H9 (cell line): ENCODE results near the gene S100A7A. TPM values are rescaled to one million over a fixed set of nuclear protein-coding genes. Genes with fewer than 3 reads are reported as not detected.

Source experiments
- DNase-seq: peaks from one replicate; pipeline ENCODE4 v3.0.0-alpha.2; 2017
- H2AFZ ChIP-seq: one replicate; pipeline ENCODE4 v1.6.1; 2013; ENCODE audit warnings: mild to moderate bottlenecking, low read length, control low read depth, moderate library complexity
- H2AK5ac ChIP-seq: 2 replicates; pipeline ENCODE4 v1.6.1; 2013; ENCODE audit warnings: low read length, control low read depth, mixed read lengths; ENCODE audit not compliant: insufficient read length
- H2BK120ac ChIP-seq: one replicate; pipeline ENCODE4 v1.6.1; 2013; ENCODE audit warnings: low read depth, mild to moderate bottlenecking, low read length, control low read depth, inconsistent platforms; ENCODE audit not compliant: poor library complexity, severe bottlenecking
- H2BK12ac ChIP-seq: 2 replicates; pipeline ENCODE4 v1.6.1; 2013; ENCODE audit warnings: low read length, control low read depth, mixed read lengths, low read depth; ENCODE audit not compliant: insufficient read length
- H2BK15ac ChIP-seq: 2 replicates; pipeline ENCODE4 v1.6.1; 2013; ENCODE audit warnings: low read depth, low read length, control low read depth
- H2BK20ac ChIP-seq: one replicate; pipeline ENCODE4 v1.6.1; 2013; ENCODE audit warnings: low read depth, mild to moderate bottlenecking, low read length, control low read depth, inconsistent platforms; ENCODE audit not compliant: poor library complexity, severe bottlenecking
- H2BK5ac ChIP-seq: 2 replicates; pipeline ENCODE4 v1.6.1; 2013; ENCODE audit warnings: low read length, control low read depth, mixed read lengths; ENCODE audit not compliant: insufficient read length
- H3K14ac ChIP-seq: 2 replicates; pipeline ENCODE4 v1.6.1; 2013; ENCODE audit warnings: low read length, control low read depth; ENCODE audit not compliant: insufficient read depth
- H3K18ac ChIP-seq: 2 replicates; pipeline ENCODE4 v1.6.1; 2013; ENCODE audit warnings: low read depth, mild to moderate bottlenecking, mixed read lengths, low read length, control low read depth; ENCODE audit not compliant: insufficient read length
- H3K23ac ChIP-seq: 2 replicates; pipeline ENCODE4 v1.6.1; 2013; ENCODE audit warnings: low read length, control low read depth, mixed read lengths, low read depth; ENCODE audit not compliant: insufficient read length
- H3K23me2 ChIP-seq: 2 replicates; pipeline ENCODE4 v1.6.1; 2013; ENCODE audit warnings: low read depth, mild to moderate bottlenecking, mixed read lengths, low read length, control low read depth; ENCODE audit not compliant: insufficient read length, poor library complexity, severe bottlenecking
- H3K27ac ChIP-seq: 2 replicates; pipeline ENCODE4 v1.5.1; 2013; ENCODE audit warnings: low read length, control low read depth, mixed read lengths, low read depth; ENCODE audit not compliant: insufficient read length
- H3K27me3 ChIP-seq: 2 replicates; pipeline ENCODE4 v1.6.1; 2013; ENCODE audit warnings: low read length, control low read depth, inconsistent platforms; ENCODE audit not compliant: insufficient read depth
- H3K4ac ChIP-seq: 2 replicates; pipeline ENCODE4 v1.6.1; 2013; ENCODE audit warnings: low read depth, mild to moderate bottlenecking, control low read depth, inconsistent platforms, low read length, moderate library complexity
- H3K4me1 ChIP-seq: 2 replicates; pipeline ENCODE4 v1.6.1; 2013; ENCODE audit warnings: low read length, control low read depth, inconsistent platforms; ENCODE audit not compliant: insufficient read depth
- H3K4me2 ChIP-seq: 2 replicates; pipeline ENCODE4 v1.6.1; 2013; ENCODE audit warnings: low read length, control low read depth, mixed read lengths; ENCODE audit not compliant: insufficient read length, insufficient read depth
- H3K56ac ChIP-seq: 2 replicates; pipeline ENCODE4 v1.6.1; 2013; ENCODE audit warnings: low read depth, mild to moderate bottlenecking, mixed read lengths, low read length, control low read depth; ENCODE audit not compliant: insufficient read length
- H3K79me1 ChIP-seq: 2 replicates; pipeline ENCODE4 v1.6.1; 2013; ENCODE audit warnings: low read depth, mild to moderate bottlenecking, moderate library complexity, low read length, control low read depth, inconsistent platforms; ENCODE audit not compliant: insufficient read depth, poor library complexity, severe bottlenecking
- H3K79me2 ChIP-seq: 2 replicates; pipeline ENCODE4 v1.6.1; 2013; ENCODE audit warnings: low read length, control low read depth, inconsistent platforms; ENCODE audit not compliant: insufficient read depth
- H3K9ac ChIP-seq: 2 replicates; pipeline ENCODE4 v1.6.1; 2013; ENCODE audit warnings: low read length, control low read depth, mixed read lengths; ENCODE audit not compliant: insufficient read length; ENCODE audit errors: extremely low read depth
- H3K9me3 ChIP-seq: one replicate; pipeline ENCODE4 v1.6.1; 2013; ENCODE audit warnings: low read depth, low read length, inconsistent platforms; ENCODE audit not compliant: control insufficient read depth
- H3T11ph ChIP-seq: one replicate; pipeline ENCODE4 v1.6.1; 2013; ENCODE audit warnings: mild to moderate bottlenecking, low read length, control low read depth, inconsistent platforms
- H4K20me1 ChIP-seq: one replicate; pipeline ENCODE4 v1.6.1; 2013; ENCODE audit not compliant: control insufficient read depth, insufficient read length, insufficient read depth
- H4K5ac ChIP-seq: 2 replicates; pipeline ENCODE4 v1.6.1; 2013; ENCODE audit warnings: low read depth, mild to moderate bottlenecking, mixed read lengths, low read length, control low read depth; ENCODE audit not compliant: insufficient read length
- H4K8ac ChIP-seq: replicated peaks from 2 replicates; pipeline ENCODE4 v1.6.1; 2013; ENCODE audit warnings: low read length, control low read depth, mixed read lengths, low read depth; ENCODE audit not compliant: insufficient read length
- H4K91ac ChIP-seq: 2 replicates; pipeline ENCODE4 v1.6.1; 2013; ENCODE audit warnings: low read depth, mild to moderate bottlenecking, moderate library complexity, mixed read lengths, low read length, control low read depth; ENCODE audit not compliant: insufficient read length
- H3K27ac Mint-ChIP-seq, 3 experiments: 2 replicates in 2 of 3; 3 replicates in 1 of 3; pipeline ENCODE4 v1.8.0; 2020 to 2021; ENCODE audit warnings: mixed read lengths in 3 of 3, mild to moderate bottlenecking in 1 of 3, moderate library complexity in 1 of 3
- H3K27me3 Mint-ChIP-seq: 2 replicates; pipeline ENCODE4 v1.8.0; 2021; ENCODE audit warnings: low read depth, mild to moderate bottlenecking, moderate library complexity, mixed read lengths
- H3K36me3 Mint-ChIP-seq, 3 experiments: 2 replicates in 2 of 3; 3 replicates in 1 of 3; pipeline ENCODE4 v1.8.0; 2020 to 2021; ENCODE audit warnings: low read depth in 3 of 3, mixed read lengths in 3 of 3; ENCODE audit not compliant: insufficient read depth in 1 of 3
- H3K4me1 Mint-ChIP-seq, 2 experiments: 2 replicates each; pipeline ENCODE4 v1.8.0; 2020; ENCODE audit warnings: mixed read lengths in 2 of 2
- H3K4me3 Mint-ChIP-seq, 2 experiments: 2 replicates in 1 of 2; 3 replicates in 1 of 2; pipeline ENCODE4 v1.8.0; 2020 to 2021; ENCODE audit warnings: mild to moderate bottlenecking in 2 of 2, mixed read lengths in 2 of 2, moderate library complexity in 1 of 2
- H3K9me3 Mint-ChIP-seq, 2 experiments: 2 replicates in 1 of 2; 3 replicates in 1 of 2; pipeline ENCODE4 v1.8.0; 2020; ENCODE audit warnings: mild to moderate bottlenecking in 2 of 2, mixed read lengths in 2 of 2, moderate library complexity in 1 of 2
- WGBS: extraction: QIAGEN DNeasy Blood & Tissue Kit; methylation state at CpG from one replicate; pipeline ENCODE4 v1.1.7; 2013; ENCODE audit warnings: missing lambda C conversion rate, low lambda C conversion rate, mixed read lengths; ENCODE audit not compliant: insufficient read length; ENCODE audit errors: extremely low coverage; 5-methylcytosine and 5-hydroxymethylcytosine counted together
- total RNA-seq: library from RNA; stranded (reverse); gene quantifications from 2 replicates; pipeline ENCODE4 v1.2.1, GENCODE V29; 2021
- TF ChIP-seq, protein P1 (sequence below): fragments of 200-600 bp; sonication (generic); conservative IDR thresholded peaks from 3 replicates; pipeline ENCODE4 v1.8.0; 2021; ENCODE audit warnings: antibody characterized with exemption, mild to moderate bottlenecking

The S100A7A gene
- total RNA-seq, 1 experiment from 2014 or later, result not detected

GRCh38 chr1:153367090-153367489 lies 49.2 kb upstream of the S100A7A start:
- H3K4me2 ChIP-seq, result no peak overlapping the region
- H3K23ac ChIP-seq, result no peak overlapping the region
- H3K4ac ChIP-seq, result no peak overlapping the region
- no peak overlapping the region for H2BK20ac ChIP-seq
- no peak overlapping the region for H2BK12ac ChIP-seq
- no peaks in the 10 kb centered on the region for H3K79me2 ChIP-seq
- H2AK5ac ChIP-seq, result no peak overlapping the region
- no peak overlapping the region for H4K8ac ChIP-seq
- Mint-ChIP-seq H3K4me3 (no peak overlapping the region), H3K4me1 (no peaks in the 10 kb centered on the region), H3K27me3 (peaks cover 4% of the 10 kb centered on the region), H3K9me3 (peaks cover 0 to 10% of the 10 kb centered on the region in 2 experiments; a peak in 1 of 5 replicates), H3K27ac (no peak overlapping the region), H3K36me3 (no peaks in the 10 kb centered on the region)
- no peak overlapping the region for H2BK5ac ChIP-seq
- no peak overlapping the region for H3K27ac ChIP-seq
- no peak overlapping the region for H3K9ac ChIP-seq
- no peaks in the 10 kb centered on the region for H3K23me2 ChIP-seq
- H3K56ac ChIP-seq, result no peak overlapping the region
- H2BK15ac ChIP-seq, result no peak overlapping the region
- H2BK120ac ChIP-seq, result no peak overlapping the region
- H4K91ac ChIP-seq, result no peak overlapping the region
- no peaks in the 10 kb centered on the region for H3K27me3 ChIP-seq
- H3K9me3 ChIP-seq, result no peaks in the 10 kb centered on the region
- WGBS, result no CpG with 5 or more reads among the region's 2 CpGs
- no peaks in the 10 kb centered on the region for H4K20me1 ChIP-seq
- H3K14ac ChIP-seq, result no peak overlapping the region
- no peak overlapping the region for H3K18ac ChIP-seq
- H3K79me1 ChIP-seq, result no peaks in the 10 kb centered on the region
- H3K4me1 ChIP-seq, result no peaks in the 10 kb centered on the region
- TF ChIP-seq, protein P1, sequence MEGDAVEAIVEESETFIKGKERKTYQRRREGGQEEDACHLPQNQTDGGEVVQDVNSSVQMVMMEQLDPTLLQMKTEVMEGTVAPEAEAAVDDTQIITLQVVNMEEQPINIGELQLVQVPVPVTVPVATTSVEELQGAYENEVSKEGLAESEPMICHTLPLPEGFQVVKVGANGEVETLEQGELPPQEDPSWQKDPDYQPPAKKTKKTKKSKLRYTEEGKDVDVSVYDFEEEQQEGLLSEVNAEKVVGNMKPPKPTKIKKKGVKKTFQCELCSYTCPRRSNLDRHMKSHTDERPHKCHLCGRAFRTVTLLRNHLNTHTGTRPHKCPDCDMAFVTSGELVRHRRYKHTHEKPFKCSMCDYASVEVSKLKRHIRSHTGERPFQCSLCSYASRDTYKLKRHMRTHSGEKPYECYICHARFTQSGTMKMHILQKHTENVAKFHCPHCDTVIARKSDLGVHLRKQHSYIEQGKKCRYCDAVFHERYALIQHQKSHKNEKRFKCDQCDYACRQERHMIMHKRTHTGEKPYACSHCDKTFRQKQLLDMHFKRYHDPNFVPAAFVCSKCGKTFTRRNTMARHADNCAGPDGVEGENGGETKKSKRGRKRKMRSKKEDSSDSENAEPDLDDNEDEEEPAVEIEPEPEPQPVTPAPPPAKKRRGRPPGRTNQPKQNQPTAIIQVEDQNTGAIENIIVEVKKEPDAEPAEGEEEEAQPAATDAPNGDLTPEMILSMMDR, result no peak
- DNase-seq, result no peak
- no peak overlapping the region for H2AFZ ChIP-seq
- H3T11ph ChIP-seq, result no peak overlapping the region
- H4K5ac ChIP-seq, result no peak overlapping the region
